SK-N-SH treated with all-trans-retinoic acid at 6 μM for 48 hours (cell line): ENCODE results near the gene ZC3H8.

Experiments
- ATAC-seq: fragments of 200-7000 bp; cut with Tn5 transposase; 3 replicates; pipeline ENCODE4 v1.9.1; 2020; ENCODE audit warnings: mild to moderate bottlenecking, moderate library complexity
- ARNTL ChIP-seq: fragments of 450-650 bp; formaldehyde crosslinking; IDR thresholded peaks from 2 replicates; pipeline ENCODE4 v1.5.0; 2020; ENCODE audit warnings: low read depth, mild to moderate bottlenecking, moderate library complexity, borderline replicate concordance
- BACH2 ChIP-seq: fragments of 250-450 bp; sonication (Bioruptor Pico); IDR thresholded peaks from 2 replicates; pipeline ENCODE4 v1.9.0; 2021; ENCODE audit warnings: mild to moderate bottlenecking, borderline replicate concordance
- CSDC2 ChIP-seq: fragments of 250-450 bp; sonication (Bioruptor Pico); IDR thresholded peaks from 2 replicates; pipeline ENCODE4 v1.5.0; 2020; ENCODE audit warnings: mild to moderate bottlenecking, moderate library complexity
- ESRRG ChIP-seq: fragments of 250-450 bp; sonication (Bioruptor Pico); IDR thresholded peaks from 2 replicates; pipeline ENCODE4 v1.6.1; 2021; ENCODE audit warnings: mild to moderate bottlenecking
- GLIS3 ChIP-seq: fragments of 250-450 bp; sonication (Bioruptor Pico); IDR thresholded peaks from 2 replicates; pipeline ENCODE4 v1.5.0; 2020; ENCODE audit warnings: mild to moderate bottlenecking, moderate library complexity
- OSR1 ChIP-seq: fragments of 250-450 bp; sonication (Bioruptor Pico); IDR thresholded peaks from 2 replicates; pipeline ENCODE4 v1.8.0; 2022; ENCODE audit warnings: moderate library complexity, mild to moderate bottlenecking, inconsistent platforms
- POU6F1 ChIP-seq: fragments of 250-450 bp; sonication (Bioruptor Pico); IDR thresholded peaks from 2 replicates; pipeline ENCODE4 v1.8.0; 2021; ENCODE audit warnings: low read depth, mild to moderate bottlenecking, moderate library complexity, borderline replicate concordance
- PPARA ChIP-seq: fragments of 250-450 bp; sonication (Bioruptor Pico); IDR thresholded peaks from 2 replicates; pipeline ENCODE4 v1.5.0; 2020; ENCODE audit warnings: mild to moderate bottlenecking, borderline replicate concordance
- RARB ChIP-seq: fragments of 250-450 bp; sonication (Bioruptor Pico); IDR thresholded peaks from 2 replicates; pipeline ENCODE4 v1.8.0; 2021; ENCODE audit warnings: mild to moderate bottlenecking, moderate library complexity
- SNAI2 ChIP-seq: fragments of 250-450 bp; sonication (Bioruptor Pico); IDR thresholded peaks from 2 replicates; pipeline ENCODE4 v1.5.0; 2020; ENCODE audit warnings: mild to moderate bottlenecking, moderate library complexity
- TCF4 ChIP-seq: fragments of 250-450 bp; sonication (Bioruptor Pico); IDR thresholded peaks from 2 replicates; pipeline ENCODE4 v1.8.0; 2021; ENCODE audit warnings: mild to moderate bottlenecking, moderate library complexity, borderline replicate concordance
- TOX ChIP-seq: fragments of 250-450 bp; sonication (Bioruptor Pico); IDR thresholded peaks from 2 replicates; pipeline ENCODE4 v1.8.0; 2021; ENCODE audit warnings: mild to moderate bottlenecking, moderate library complexity, borderline replicate concordance
- TSHZ2 ChIP-seq: fragments of 250-450 bp; sonication (Bioruptor Pico); IDR thresholded peaks from 2 replicates; pipeline ENCODE4 v1.5.0; 2020; ENCODE audit warnings: mild to moderate bottlenecking, moderate library complexity
- ZC3H10 ChIP-seq: fragments of 250-450 bp; sonication (Bioruptor Pico); IDR thresholded peaks from 2 replicates; pipeline ENCODE4 v1.5.1; 2021; ENCODE audit warnings: mild to moderate bottlenecking, moderate library complexity
- ZFP30 ChIP-seq: fragments of 450-650 bp; formaldehyde crosslinking; IDR thresholded peaks from 2 replicates; pipeline ENCODE4 v1.5.0; 2022; ENCODE audit warnings: mild to moderate bottlenecking, moderate library complexity
- ZNF70 ChIP-seq: fragments of 450-650 bp; formaldehyde crosslinking; IDR thresholded peaks from 2 replicates; pipeline ENCODE4 v1.5.0; 2020; ENCODE audit warnings: mild to moderate bottlenecking, moderate library complexity
- ZNF8 ChIP-seq: fragments of 450-650 bp; formaldehyde crosslinking; IDR thresholded peaks from 2 replicates; pipeline ENCODE4 v1.5.0; 2020; ENCODE audit warnings: mild to moderate bottlenecking, moderate library complexity
- TF ChIP-seq, protein P1 (sequence below): fragments of 250-450 bp; sonication (Bioruptor Pico); IDR thresholded peaks from 2 replicates; pipeline ENCODE4 v1.5.1; 2020; ENCODE audit warnings: low read depth, mild to moderate bottlenecking, moderate library complexity
- TF ChIP-seq, protein P2 (sequence below): fragments of 250-450 bp; sonication (Bioruptor Pico); IDR thresholded peaks from 2 replicates; pipeline ENCODE4 v1.8.0; 2020; ENCODE audit warnings: mild to moderate bottlenecking, moderate library complexity, borderline replicate concordance

ZC3H8 gene

GRCh38 chr2:112170495-112170894, 84.3 kb downstream of the ZC3H8 start:
- no peak for TF ChIP-seq ARNTL
- ATAC-seq: no peak

- ATAC-seq: no peak
- TF ChIP-seq ESRRG (CRISPR knock-in tag) (no peak), TCF4 (CRISPR knock-in tag) (no peak), ZC3H10 (no peak), TSHZ2 (CRISPR knock-in tag) (no peak)
These were observed 86.3 kb downstream of the ZC3H8 start for GRCh38 chr2:112168422-112169124.

- ATAC-seq: no peak
- no peak for TF ChIP-seq TSHZ2 (CRISPR knock-in tag)
- no peak for TF ChIP-seq OSR1 (CRISPR knock-in tag)
- TF ChIP-seq, protein P1, sequence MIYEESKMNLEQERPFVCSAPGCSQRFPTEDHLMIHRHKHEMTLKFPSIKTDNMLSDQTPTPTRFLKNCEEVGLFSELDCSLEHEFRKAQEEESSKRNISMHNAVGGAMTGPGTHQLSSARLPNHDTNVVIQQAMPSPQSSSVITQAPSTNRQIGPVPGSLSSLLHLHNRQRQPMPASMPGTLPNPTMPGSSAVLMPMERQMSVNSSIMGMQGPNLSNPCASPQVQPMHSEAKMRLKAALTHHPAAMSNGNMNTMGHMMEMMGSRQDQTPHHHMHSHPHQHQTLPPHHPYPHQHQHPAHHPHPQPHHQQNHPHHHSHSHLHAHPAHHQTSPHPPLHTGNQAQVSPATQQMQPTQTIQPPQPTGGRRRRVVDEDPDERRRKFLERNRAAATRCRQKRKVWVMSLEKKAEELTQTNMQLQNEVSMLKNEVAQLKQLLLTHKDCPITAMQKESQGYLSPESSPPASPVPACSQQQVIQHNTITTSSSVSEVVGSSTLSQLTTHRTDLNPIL (CRISPR knock-in tag): no peak
- no peak for TF ChIP-seq POU6F1 (CRISPR knock-in tag)
- no peak for TF ChIP-seq GLIS3 (CRISPR knock-in tag)
- TF ChIP-seq ZNF70 (CRISPR knock-in tag): no peak
- TF ChIP-seq CSDC2 (CRISPR knock-in tag): no peak
- no peak for TF ChIP-seq ZC3H10
- no peak for TF ChIP-seq TCF4 (CRISPR knock-in tag)
- TF ChIP-seq ESRRG (CRISPR knock-in tag): no peak
- TF ChIP-seq, protein P2, sequence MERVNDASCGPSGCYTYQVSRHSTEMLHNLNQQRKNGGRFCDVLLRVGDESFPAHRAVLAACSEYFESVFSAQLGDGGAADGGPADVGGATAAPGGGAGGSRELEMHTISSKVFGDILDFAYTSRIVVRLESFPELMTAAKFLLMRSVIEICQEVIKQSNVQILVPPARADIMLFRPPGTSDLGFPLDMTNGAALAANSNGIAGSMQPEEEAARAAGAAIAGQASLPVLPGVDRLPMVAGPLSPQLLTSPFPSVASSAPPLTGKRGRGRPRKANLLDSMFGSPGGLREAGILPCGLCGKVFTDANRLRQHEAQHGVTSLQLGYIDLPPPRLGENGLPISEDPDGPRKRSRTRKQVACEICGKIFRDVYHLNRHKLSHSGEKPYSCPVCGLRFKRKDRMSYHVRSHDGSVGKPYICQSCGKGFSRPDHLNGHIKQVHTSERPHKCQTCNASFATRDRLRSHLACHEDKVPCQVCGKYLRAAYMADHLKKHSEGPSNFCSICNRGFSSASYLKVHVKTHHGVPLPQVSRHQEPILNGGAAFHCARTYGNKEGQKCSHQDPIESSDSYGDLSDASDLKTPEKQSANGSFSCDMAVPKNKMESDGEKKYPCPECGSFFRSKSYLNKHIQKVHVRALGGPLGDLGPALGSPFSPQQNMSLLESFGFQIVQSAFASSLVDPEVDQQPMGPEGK (CRISPR knock-in tag): no peak
- no peak for TF ChIP-seq SNAI2
These were observed 87.9 kb downstream of the ZC3H8 start for GRCh38 chr2:112166806-112167499.

DNA sequence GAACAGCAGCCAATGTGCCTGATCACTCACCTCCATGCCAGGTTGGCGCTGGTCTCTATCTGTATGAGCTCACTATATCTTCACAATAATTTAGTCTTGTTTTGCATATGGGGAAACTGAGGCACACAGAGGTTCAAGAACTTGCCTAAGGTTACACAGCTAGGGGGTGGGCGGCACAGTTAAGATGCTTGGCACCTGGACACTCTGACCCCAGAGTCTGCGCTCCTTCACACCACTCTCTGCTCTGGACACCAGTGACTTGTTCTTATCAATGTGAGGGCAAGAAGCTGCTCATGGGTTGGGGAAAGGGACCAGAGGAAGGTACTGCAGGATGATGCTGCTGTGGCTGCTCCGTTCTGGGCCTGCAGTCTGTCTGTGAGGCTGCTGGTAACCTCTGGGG, 89.5 kb downstream of the ZC3H8 start:
- ATAC-seq: no peak
- TF ChIP-seq, protein P1 (CRISPR knock-in tag): no peak
- no peak for TF ChIP-seq TOX (CRISPR knock-in tag)
- TF ChIP-seq BACH2 (CRISPR knock-in tag): no peak
- TF ChIP-seq ARNTL: no peak
- no peak for TF ChIP-seq SNAI2
- TF ChIP-seq, protein P2 (CRISPR knock-in tag): no peak
- no peak for TF ChIP-seq PPARA (CRISPR knock-in tag)
- TF ChIP-seq ZNF8 (CRISPR knock-in tag): no peak
- TF ChIP-seq GLIS3 (CRISPR knock-in tag): no peak
- TF ChIP-seq ZNF70 (CRISPR knock-in tag): no peak
- TF ChIP-seq ZFP30 (CRISPR knock-in tag): no peak
- no peak for TF ChIP-seq RARB (CRISPR knock-in tag)
